CMK (cell line): ENCODE results near the gene ALKBH4.
"Not testable (repeated sequence)": the region's sequence is repeated elsewhere in the genome, so short reads cannot be mapped to it uniquely, and the experiment has no call there.

Experiments used
- DNase-seq: peaks from one replicate; pipeline ENCODE4 v3.0.0-alpha.2; 2010; ENCODE audit warnings: low read depth

The ALKBH4 gene

DNA sequence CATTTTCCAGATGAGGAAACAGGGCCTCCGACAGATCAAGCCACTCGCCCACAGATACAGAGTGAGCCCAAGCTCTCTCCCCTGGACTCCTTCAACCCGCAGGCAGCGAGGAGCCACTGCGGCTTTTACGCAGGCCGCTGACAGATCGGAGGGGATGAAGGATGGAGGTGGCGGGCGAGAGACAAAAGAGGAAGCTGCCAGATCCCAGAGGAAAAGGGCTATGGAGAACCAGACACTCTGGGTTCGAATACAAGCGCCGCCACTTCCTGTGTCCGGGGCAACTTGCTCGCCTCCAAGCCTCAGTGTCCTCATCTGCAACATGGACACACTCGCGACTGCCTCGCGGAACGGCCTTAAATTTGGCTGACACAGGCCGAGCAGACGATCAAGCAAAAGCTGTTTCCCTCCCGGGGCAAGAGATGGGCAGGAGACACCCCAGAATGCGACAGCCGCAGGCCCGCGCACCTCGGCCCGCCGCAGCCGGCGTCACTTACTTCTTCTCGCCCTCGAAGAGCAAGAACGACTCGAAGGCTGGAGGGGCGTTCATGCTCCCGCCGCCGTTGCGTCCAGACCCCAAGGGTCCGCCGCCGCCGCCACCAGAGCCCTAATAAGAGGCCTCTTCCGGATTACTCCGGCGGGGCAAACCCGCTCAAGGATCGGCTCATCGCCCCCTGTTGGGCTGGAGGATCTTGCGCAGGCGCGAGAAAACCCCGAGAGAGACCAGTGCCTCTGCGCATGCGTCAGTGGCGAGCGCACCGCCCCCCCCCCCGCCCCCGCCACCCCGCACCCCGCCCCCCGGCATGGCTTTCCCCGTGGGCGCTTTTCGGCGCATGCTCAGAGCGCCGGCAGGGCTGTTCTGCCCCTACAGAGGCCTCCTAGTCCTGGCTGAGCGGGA is 13.9 kb upstream of the ALKBH4 start, which contains the start of gene POLR2J:
Gene POLR2J (minus strand): TSS at position 609 of the 895 bp plus-strand sequence. CDS start 62 bp downstream, at position 547.
- DNase-seq = not testable (repeated sequence)

DNA sequence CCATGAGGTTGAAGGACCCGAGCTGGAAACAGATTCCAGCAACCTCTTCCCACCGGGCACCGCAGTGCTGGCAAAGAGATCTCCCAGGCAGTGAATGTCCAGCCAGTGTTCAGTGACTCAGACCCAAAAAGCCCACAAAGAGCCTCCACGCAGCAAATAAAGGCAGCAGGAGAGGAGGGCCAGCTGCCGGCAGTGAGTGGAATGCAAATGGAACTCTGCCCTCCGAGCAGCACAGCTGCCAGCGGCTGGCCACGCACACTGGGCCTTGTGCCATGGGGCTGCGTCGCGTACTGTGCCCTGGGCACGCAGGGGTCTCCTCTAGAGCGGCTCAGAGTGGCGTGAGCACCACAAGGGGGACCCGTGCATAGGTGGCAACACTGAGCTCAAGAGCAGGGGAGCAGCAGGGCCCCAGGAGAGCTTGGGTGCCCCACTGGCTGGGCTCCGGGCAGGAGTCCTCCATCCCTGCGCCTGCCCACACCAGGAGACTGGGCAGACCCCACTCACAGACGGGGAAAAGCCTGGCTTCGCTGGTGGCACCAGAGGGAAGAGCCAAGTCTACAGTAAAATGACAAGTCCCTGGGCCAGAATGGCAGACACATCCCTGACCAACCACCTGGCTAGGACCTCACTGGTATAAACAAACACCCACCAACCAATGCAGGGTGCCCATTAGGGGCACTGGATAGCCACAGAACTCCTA is 10.2 kb upstream of the ALKBH4 start:
- not testable (repeated sequence) for DNase-seq

- not testable (repeated sequence) for DNase-seq
Measured at GRCh38 chr7:102474116-102474515, 9.5 kb upstream of the ALKBH4 start.

DNA sequence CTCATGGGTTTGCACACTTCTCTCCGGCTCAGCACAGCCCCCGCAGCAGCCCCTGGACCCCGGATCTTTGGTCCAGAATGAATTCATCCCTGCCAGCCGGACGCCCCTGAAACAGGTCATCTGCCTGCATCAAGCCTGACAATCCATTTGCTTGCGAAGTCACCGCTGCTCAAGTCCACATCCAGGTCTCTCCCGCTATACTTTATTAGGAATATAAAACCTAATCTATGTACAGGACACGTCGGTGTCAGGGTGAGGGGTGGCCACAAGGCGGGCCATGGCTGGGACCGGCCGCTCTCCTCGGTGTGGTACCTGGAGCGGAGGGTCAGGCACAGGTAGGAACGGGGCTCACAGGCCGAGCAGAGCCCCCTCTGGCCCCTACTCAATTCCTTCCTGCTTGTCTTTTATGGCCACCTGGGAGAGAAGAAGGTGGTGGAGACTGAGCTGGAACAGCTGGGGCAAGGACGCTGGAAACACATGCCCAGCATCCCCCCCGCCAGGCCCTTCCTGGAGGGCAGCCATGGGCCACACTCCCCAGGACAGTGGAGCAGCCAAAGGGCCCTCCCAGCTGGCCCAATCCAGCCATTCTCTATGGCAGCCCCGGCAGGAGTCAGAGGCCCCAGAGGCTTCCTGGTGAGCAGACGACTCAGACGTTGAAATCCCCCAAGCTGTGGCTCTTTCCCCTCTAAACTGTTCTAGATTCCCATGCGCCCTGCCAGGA is 8.8 kb upstream of the ALKBH4 start:
- no peak for DNase-seq

DNA sequence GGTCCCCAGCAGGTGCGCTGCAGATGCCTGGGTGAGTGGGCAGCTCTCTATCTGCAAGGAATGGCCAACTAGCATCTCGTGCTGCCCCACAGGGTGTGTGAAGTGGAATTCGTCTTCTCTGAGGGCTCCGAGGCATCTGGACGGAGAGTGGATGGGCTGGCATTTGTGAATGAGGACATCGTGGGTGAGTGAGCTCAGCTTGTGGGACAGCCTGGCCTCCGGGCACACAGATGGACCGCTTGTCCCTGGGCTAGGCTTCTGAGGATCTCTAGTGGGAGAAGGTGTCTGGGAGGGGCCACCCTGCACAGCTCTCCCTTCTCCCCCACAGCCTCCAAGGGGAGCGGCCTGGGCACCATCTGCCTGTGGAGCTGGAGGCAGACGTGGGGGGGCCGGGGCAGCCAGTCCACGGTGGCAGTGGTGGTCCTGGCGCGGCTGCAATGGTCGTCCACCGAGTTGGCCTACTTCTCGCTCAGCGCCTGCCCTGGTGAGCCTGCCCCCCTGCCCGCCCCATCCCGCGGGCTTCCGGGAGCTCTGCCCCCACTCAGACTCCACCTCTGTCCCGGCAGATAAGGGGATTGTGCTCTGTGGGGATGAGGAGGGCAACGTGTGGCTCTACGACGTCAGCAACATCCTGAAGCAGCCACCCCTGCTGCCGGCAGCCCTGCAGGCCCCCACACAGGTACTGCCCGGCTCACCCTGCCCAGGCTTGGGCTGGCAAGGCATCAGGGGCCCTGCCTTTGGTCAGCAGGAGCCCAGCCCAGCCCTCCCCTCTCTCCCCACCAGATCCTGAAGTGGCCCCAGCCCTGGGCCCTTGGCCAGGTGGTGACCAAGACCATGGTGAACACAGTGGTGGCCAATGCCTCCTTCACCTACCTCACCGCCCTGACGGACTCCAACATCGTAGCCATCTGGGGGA is 7.7 kb upstream of the ALKBH4 start:
- no peak for DNase-seq

GRCh38 chr7:102471791-102472125 is 7.1 kb upstream of the ALKBH4 start:
- DNase-seq = no peak

DNA sequence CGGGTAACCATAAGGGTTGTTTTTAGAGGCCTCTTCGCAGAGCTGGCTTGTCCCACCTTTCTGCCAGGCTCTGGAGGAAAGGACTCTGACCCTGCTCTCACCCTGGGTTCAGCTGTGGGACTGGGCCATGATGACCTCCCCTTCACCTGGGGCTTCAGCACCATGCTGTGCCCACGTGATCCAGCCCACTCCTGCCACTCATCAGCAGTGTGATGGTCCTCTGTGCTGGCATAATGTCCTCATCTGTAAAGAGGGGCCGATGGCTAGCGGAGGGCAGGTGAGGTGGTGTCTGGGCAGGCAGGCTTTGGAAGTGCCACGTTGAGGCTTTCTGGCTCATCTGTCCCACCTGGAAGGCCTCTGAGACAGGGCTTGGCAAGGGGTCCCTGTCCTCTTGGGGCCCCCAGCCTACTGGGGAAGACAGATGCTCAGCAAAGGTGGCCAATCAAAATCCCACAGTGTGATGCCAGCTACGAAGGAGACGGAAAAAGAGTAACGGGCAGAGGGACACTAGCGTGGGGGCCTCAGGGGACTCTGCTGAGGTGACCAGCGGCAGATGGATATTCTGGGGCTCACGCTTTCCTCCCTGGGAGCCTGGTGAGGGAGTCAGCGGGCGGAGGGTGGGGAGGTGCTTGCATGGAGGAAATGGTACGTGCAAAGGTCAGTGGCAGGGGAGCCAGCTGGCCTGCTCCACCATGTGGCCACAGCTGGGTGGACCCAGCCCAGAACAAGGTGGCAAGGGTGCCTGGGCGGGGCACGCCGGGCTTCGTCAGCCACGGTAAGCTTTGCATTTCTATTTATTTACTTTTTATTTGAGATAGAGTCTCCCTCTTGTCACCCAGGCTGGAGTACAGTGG is 5.5 kb upstream of the ALKBH4 start:
- DNase-seq = no peak

DNA sequence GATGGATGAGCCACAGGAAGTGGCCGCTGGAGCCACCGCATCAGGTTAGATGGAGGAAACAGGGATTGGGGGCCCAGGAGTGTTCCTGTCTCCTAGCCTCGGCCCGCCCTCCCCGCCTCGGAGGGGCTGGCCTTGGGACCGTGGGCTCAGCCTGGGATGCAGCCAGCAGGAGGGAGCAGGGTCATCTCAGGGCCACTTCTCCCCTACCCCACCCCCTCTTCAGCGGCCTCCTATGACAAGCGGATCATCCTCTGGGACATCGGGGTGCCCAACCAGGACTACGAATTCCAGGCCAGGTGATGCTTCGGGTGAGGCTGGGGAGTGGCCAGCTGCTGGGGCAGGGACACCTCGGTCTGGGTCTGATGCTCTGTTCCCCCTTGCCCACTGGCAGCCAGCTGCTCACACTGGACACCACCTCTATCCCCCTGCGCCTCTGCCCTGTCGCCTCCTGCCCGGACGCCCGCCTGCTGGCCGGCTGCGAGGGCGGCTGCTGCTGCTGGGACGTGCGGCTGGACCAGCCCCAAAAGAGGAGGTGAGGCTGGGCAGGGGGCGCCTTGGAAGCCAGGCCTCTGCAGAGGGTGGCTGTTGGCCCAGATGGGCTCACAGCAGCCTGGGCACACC is 4.8 kb upstream of the ALKBH4 start:
- no peak for DNase-seq

GRCh38 chr7:102468478-102469350 is 4.1 kb upstream of the ALKBH4 start:
- no peak for DNase-seq

DNA sequence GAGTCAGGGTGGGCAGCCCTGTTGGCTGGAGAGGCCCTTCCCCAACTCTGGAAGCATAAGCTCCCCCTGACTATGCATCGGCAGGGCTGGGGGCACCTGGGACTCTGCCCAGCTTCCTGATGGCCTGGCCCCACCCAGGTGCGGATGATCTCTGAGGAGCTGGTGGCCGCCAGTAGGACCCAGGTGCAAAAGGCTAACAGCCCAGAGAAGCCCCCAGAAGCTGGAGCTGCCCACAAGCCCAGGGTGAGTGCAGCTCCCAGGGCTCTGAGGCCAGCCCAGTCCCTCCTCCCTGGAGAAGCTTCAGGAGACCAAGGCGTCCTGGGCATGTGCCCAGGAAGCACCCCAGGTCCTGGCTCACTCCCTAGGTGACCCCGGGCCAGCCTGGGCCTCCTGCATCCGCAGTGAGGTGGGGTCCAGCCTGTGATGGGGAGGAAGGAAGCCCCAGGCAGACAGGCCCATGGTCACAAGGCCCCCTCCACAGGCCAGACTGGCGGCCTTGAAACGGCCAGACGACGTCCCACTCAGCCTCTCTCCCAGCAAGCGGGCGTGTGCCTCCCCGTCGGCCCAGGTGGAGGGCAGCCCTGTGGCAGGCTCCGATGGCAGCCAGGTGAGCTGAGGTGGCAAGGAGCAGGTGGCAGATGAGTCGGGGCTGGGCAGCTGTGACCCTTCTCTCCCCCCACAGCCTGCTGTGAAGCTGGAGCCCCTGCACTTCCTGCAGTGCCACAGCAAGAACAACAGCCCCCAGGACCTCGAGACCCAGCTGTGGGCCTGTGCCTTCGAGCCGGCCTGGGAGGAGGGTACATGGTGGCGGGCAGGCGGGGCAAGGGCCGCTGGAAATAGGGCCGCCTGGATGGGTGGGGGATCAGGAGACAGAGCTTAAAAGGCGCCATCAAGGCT is 3.2 kb upstream of the ALKBH4 start:
- no peak for DNase-seq

DNA sequence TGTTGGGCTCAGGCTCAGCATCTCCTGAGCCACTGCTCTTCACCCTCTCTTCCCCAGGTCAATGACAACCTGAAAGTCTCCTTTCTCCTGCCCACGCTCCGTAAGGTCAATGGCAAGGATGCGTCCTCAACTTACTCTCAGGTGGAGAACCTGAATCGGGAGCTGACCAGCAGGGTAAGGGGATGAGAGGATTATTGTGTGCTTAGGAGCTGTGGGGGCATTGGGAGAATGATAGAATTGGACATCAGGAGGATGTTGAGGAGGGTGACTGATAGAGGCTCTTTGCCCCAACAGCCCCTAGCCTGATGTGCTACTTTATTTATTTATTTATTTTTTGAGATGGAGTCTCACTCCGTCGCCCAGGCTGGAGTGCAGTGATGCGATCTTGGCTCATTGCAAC is 1.4 kb upstream of the ALKBH4 start:
- no peak for DNase-seq

GRCh38 chr7:102463841-102464576 is 654 bp downstream of the ALKBH4 start:
- no peak for DNase-seq

DNA sequence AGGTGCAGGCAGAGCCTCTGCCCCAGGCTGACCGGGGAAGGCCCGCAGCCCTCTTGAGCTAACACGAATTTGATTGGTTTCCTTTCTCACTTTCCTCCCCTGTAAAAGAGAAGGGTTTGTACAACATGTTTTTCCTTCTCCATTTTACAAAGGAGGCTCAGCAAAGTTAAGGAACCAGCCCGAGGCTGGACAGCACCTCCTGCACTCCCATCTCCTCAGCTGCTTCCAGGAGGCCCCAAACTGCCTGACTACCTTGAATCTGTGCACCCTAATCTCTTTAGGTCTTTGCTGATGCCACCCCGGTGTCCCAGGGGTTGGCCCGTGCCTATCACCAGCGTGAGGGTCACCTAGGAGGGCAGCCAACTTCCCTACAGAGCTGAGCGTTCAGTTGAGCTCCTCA is 4.2 kb downstream of the ALKBH4 start:
- DNase-seq = no peak

DNA sequence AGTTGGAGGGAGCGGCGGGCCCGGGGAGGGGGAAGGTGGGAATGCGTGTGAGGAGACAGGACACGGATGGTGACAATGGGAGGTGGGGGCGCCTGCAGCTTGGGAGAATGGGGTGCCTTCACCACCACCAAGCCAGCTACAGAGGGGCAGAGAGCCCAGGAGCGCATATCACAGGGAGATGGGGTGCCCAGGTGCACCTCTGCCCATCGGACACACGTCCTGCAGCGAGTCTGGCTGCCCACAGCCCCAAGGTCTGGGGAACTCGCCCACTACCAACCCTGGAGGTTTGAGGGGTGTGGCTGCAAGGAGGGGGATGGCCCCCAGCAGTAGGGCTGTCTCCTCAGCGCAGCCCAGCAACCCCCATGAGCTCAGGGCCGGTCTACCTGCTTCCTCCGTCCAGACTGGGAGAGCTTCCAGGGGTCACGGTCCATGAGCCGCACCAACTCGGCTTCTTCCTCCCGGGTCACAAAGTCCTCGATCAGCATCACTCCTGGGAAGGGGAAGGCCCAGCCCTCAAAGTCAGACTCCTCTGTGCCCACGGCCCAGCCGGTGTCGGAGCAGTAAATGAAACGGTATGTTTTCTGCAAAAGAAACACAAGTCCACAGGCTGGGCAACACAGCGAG is 5.3 kb downstream of the ALKBH4 start:
- no peak for DNase-seq

DNA sequence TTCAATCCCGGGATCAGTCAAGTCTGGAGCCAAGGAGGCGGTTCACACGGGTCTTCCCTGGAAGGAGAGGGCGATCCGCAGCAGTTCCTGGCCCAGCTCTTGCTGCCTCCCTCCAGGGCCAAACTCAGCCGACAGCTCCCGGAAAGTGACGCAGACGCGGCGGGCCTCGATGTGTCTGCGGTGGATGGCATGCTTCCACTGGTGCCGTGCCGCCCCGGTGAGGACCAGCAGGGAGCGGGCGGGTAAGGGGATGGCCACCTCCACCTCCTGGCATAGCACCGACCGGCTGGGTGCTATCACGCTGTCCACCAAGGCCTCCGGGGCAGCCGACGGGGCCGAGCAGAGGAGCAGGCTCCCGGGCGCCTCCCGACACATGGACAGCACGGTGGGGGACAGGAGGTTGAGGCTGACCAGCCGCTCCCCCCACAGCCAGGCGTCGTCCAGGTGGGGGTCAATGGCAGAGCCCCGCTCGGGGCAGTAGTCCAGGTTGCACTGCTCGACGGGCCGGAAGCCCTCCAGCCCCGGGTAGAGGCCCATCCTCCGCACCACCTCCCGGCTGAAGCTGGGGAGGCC is 7.2 kb downstream of the ALKBH4 start:
- no peak for DNase-seq

DNA sequence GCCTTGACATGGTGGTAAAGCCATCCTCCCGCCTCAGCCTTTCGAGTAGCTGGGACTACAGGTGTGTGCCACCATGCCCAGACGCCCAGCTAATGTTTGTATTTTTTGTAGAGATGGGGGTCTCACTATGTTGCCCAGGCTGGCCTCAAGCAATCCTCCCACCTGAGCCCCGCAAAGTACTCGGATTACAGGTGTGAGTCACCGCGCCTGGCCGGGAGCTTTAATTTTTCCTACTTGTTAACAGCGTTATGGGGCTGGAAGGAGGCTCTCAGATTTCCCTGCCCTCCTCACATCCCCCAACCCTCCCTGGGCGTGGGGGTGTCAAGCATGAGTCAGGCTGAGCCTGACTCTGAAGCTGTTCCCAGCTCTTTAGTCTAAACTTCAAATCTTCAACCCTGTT is 8.3 kb downstream of the ALKBH4 start:
- DNase-seq = no peak

DNA sequence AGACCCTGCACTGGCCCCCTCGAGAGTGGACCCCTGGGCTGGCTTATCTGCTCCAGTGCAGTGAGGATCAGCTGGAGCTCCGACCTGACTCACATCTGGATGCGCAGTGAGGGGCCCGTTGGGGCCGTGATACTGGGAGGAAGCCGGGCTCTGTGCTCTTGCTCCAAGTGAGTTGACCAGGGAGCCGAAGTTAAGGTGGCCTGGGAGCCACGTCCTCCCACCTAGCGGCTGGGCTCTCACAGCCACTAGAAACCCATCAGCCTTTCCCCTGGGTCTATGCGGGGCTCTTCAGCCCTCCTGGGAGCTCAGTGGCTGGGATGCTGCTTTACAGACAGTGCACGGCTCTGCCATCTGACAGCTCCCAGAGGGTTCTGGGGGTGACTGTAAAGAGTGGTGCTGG is 9.1 kb downstream of the ALKBH4 start:
- no peak for DNase-seq
